GM12864 (cell line): Measurements from ENCODE around the gene TECR.

Source experiments
- DNase-seq: peaks from one replicate; pipeline ENCODE4 v3.0.0-alpha.2; 2011; ENCODE audit warnings: low read depth
- H3K4me3 ChIP-seq: 2 replicates; pipeline ENCODE4 v1.5.1; 2011; ENCODE audit warnings: mild to moderate bottlenecking, low read depth, low read length, control low read depth
- TF ChIP-seq, protein P1 (sequence below): IDR thresholded peaks from 2 replicates; pipeline ENCODE4 v1.5.1; 2011; ENCODE audit warnings: low read depth, mild to moderate bottlenecking, moderate library complexity, low read length, control low read depth, inconsistent platforms; ENCODE audit errors: missing control alignments

TECR gene

DNA sequence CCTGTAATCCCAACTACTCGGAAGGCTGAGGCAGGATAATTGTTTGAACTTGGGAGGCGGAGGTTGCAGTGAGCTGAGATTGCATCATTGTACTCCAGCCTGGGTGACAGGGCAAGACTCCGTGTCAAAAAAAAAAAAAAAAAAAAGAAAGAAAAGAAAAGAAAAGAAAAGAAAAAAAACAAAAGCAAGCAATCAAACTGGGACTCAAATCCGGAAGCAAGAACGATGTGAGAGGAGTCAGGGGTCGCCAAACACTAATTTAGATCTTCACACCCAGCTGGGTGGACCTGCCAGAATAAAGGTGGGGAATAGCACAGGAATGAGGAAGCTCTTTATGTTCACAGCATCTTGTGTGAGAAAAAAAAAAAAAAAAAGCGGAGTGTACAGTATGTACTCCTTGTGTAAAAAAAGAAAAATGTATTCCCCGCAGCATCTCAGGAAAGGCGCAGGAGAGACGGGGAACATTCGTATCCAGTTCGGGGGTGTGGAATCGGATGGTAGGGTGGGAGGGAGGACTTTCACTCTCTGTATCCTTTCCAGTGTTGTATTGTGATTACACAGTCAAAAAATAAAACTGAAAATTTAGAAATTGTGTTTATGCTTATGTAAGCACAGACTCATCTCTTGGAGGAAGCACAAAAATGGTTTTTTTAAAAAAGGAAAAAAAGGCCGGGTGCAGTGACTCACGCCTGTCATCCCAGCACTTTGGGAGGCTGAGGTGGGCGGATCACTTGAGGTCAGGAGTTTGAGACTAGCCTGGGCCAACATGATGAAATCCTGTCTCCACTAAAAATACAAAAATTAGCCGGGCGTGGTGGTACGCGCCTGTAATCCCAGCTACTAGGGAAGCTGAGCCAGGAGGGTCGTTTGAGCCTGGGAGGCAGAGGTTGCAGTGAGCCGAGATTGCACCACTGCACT is 18.8 kb upstream of the TECR start:
- TF ChIP-seq, protein P1, sequence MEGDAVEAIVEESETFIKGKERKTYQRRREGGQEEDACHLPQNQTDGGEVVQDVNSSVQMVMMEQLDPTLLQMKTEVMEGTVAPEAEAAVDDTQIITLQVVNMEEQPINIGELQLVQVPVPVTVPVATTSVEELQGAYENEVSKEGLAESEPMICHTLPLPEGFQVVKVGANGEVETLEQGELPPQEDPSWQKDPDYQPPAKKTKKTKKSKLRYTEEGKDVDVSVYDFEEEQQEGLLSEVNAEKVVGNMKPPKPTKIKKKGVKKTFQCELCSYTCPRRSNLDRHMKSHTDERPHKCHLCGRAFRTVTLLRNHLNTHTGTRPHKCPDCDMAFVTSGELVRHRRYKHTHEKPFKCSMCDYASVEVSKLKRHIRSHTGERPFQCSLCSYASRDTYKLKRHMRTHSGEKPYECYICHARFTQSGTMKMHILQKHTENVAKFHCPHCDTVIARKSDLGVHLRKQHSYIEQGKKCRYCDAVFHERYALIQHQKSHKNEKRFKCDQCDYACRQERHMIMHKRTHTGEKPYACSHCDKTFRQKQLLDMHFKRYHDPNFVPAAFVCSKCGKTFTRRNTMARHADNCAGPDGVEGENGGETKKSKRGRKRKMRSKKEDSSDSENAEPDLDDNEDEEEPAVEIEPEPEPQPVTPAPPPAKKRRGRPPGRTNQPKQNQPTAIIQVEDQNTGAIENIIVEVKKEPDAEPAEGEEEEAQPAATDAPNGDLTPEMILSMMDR: no peak
- no peak for DNase-seq
- no peak overlapping the region for H3K4me3 ChIP-seq

GRCh38 chr19:14511229-14511593 is 18.2 kb upstream of the TECR start:
- TF ChIP-seq, protein P1: no peak
- no peak overlapping the region for H3K4me3 ChIP-seq

DNA sequence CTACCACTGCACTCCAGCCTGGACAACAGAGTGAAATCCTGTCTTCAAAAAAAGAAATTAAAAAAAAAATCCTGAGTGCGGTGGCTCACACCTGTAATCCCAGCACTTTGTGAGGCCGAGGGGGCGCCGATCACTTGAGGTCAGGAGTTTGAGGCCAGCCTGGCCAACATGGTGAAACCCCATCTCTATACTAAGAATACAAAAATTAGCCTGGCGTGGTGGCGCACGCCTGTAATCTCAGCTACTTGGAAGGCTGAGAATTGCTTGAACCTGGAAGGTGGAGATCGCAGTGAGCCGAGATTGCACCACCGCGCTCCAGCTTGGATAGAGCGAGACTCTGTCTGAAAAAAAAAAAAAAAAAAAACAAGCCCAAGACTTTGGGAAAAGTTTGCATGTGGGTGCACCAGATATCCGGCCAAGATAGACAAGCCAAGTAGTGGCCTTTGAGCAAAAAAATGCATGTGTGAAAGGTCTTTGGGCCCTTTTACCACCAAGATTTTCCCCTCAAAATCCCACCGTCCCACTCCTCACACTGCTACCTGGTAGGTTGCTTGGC is 16.9 kb upstream of the TECR start:
- TF ChIP-seq, protein P1: no peak

More at GRCh38 chr19:14511229-14511593, 18.2 kb upstream of the TECR start:
- no peak for DNase-seq

GRCh38 chr19:14514215-14514863 is 15.1 kb upstream of the TECR start:
- TF ChIP-seq, protein P1: no peak
- DNase-seq: no peak
- H3K4me3 ChIP-seq: no peak overlapping the region

More for the DNA sequence above, 16.9 kb upstream of the TECR start:
- no peak for DNase-seq
- H3K4me3 ChIP-seq: no peak overlapping the region

DNA sequence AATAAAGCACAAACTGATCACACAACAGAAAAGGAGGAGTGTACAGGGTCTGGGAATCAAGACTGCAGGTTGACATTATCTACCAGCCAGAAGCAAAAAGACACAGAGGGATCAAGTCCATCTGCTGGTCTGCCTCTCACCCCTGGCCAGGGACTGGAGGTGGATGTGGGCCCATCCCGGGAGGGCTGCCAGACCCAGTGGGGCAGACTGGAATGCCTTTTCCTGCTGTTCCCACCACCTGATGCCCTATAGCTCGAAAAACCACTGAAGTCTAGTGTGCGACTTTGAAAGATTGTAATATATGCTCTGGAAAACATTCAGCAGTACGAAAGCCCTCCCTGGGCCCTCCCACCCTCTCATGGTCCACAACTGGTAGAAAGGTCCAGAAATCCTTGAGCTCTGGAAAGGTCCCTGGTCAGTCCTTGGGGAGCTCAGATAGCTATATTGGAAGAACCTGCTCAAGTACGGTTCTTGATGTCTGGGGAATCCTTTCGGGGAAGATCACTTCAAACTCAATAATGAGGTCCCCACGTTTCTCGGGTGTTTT is 13.8 kb upstream of the TECR start:
- no peak for DNase-seq
- TF ChIP-seq, protein P1: no peak
- no peak overlapping the region; the same call in 1 of the 2 replicates for H3K4me3 ChIP-seq

GRCh38 chr19:14516048-14516534 is 13.3 kb upstream of the TECR start:
- peak overlapping the region; percentile 88 for H3K4me3 ChIP-seq
- no peak for DNase-seq

More at GRCh38 chr19:14516048-14516534, 13.3 kb upstream of the TECR start:
- TF ChIP-seq, protein P1: no peak
